Tibial nerve (tissue), 4 donors: ENCODE results near the gene SLC6A8. TPM values are rescaled to one million over a fixed set of nuclear protein-coding genes. Genes with fewer than 3 reads are reported as not detected.

Experiments
- DNase-seq, 2 donors: peaks; one replicate each; pipeline ENCODE4 v3.0.0-alpha.2; 2019; ENCODE audit warnings: low spot score in 2 of 2
- H3K27ac ChIP-seq, 4 donors: fragments of 200-600 bp; sonication (generic) in 3 of 4; one replicate each; pipeline ENCODE4 v1.5.1; 2017 to 2019; ENCODE audit warnings: mild to moderate bottlenecking in 1 of 4
- H3K27me3 ChIP-seq, 2 donors: fragments of 200-600 bp; sonication (generic) in 1 of 2; one replicate each; pipeline versions ENCODE4 v1.5.1 to v1.6.0; 2017 to 2019
- H3K36me3 ChIP-seq, 3 donors: fragments of 200-600 bp; sonication (generic); one replicate each; pipeline ENCODE4 v1.5.1; 2018 to 2019
- H3K4me1 ChIP-seq, 4 donors: fragments of 200-600 bp; sonication (generic) in 3 of 4; one replicate each; pipeline ENCODE4 v1.5.1; 2017 to 2019
- H3K4me3 ChIP-seq, 4 donors: fragments of 200-600 bp; sonication (generic) in 3 of 4; one replicate each; pipeline ENCODE4 v1.5.1; 2017 to 2019; ENCODE audit warnings: mild to moderate bottlenecking in 1 of 4, moderate library complexity in 1 of 4
- H3K9me3 ChIP-seq, 4 donors: fragments of 200-600 bp; sonication (generic) in 3 of 4; one replicate each; pipeline ENCODE4 v1.5.1; 2017 to 2019
- CTCF ChIP-seq, 5 experiments: fragments of 200-600 bp in 3 of 5; fragments of 450-650 bp in 2 of 5; sonication (generic) in 3 of 5; IDR thresholded peaks; one replicate each; pipeline ENCODE4 v1.5.1; 2016 to 2019; ENCODE audit warnings: antibody characterized with exemption in 5 of 5, mild to moderate bottlenecking in 3 of 5, moderate library complexity in 2 of 5
- EP300 ChIP-seq, 2 donors: sonication (generic); formaldehyde crosslinking; IDR thresholded peaks; one replicate each; pipeline ENCODE4 v1.6.1; 2017; ENCODE audit warnings: antibody characterized with exemption in 2 of 2, mild to moderate bottlenecking in 1 of 2
- POLR2A ChIP-seq, 2 donors: fragments of 450-650 bp; IDR thresholded peaks; one replicate each; pipeline ENCODE4 v1.6.1; 2017; ENCODE audit warnings: antibody characterized with exemption in 2 of 2, mild to moderate bottlenecking in 2 of 2, moderate library complexity in 2 of 2
- WGBS, 2 donors: methylation state at CpG; one replicate each; pipeline ENCODE4 v1.1.5; 2018; 5-methylcytosine and 5-hydroxymethylcytosine counted together
- total RNA-seq, 4 donors: library from RNA; depleted of rRNA; stranded (reverse); fragments of >200 nt; gene quantifications; one replicate each; pipeline ENCODE4 v1.1.0, GENCODE V29; 2016

The SLC6A8 gene
- total RNA-seq, 4 donors from 2014 or later = 14.4 to 26.7 (median 21.9) TPM

GRCh38 chrX:153685156-153685536, 2.6 kb upstream of the SLC6A8 start:
- H3K36me3 ChIP-seq = no peaks in the 10 kb centered on the region
- DNase-seq = no peak
- no peak overlapping the region for H3K4me3 ChIP-seq
- no peaks in the 10 kb centered on the region for H3K9me3 ChIP-seq
- no peaks in the 10 kb centered on the region for H3K27me3 ChIP-seq
- WGBS, 2 donors = 45 to 71% methylated on average over 6 to 17 of the region's 21 CpGs
- no peak for TF ChIP-seq POLR2A (IDR thresholded peaks at IDR 0.05)
- TF ChIP-seq EP300 (IDR thresholded peaks at IDR 0.05) = no peak
- no peak for TF ChIP-seq CTCF (IDR thresholded peaks at IDR 0.05)
- H3K27ac ChIP-seq = no peak overlapping the region
- peaks cover 0 to 10% (median 0%) of the 10 kb centered on the region in 4 donors for H3K4me1 ChIP-seq

- no peak overlapping the region for H3K4me3 ChIP-seq
- H3K27ac ChIP-seq = no peak overlapping the region
- no peak for DNase-seq
- 61 to 75% methylated on average over 16 to 24 of the region's 24 CpGs for WGBS, 2 donors
- H3K4me1 ChIP-seq = peaks cover 0 to 14% (median 0%) of the 10 kb centered on the region in 4 donors
- TF ChIP-seq EP300 (IDR thresholded peaks at IDR 0.05) = no peak
- TF ChIP-seq POLR2A (IDR thresholded peaks at IDR 0.05) = no peak
- TF ChIP-seq CTCF (IDR thresholded peaks at IDR 0.05) = no peak
- no peaks in the 10 kb centered on the region for H3K36me3 ChIP-seq
- no peaks in the 10 kb centered on the region for H3K27me3 ChIP-seq
- no peaks in the 10 kb centered on the region for H3K9me3 ChIP-seq
Observed at GRCh38 chrX:153685751-153686696, 1.7 kb upstream of the SLC6A8 start.

- no peak for TF ChIP-seq EP300 (IDR thresholded peaks at IDR 0.05)
- Histone ChIP-seq H3K36me3 (no peaks in the 10 kb centered on the region), H3K4me1 (peaks cover 0 to 14% (median 0%) of the 10 kb centered on the region in 4 donors), H3K9me3 (no peaks in the 10 kb centered on the region), H3K27ac (peak overlapping the region in 1 of 4 donors; percentile 75), H3K4me3 (no peak overlapping the region), H3K27me3 (no peaks in the 10 kb centered on the region)
- no peak for DNase-seq
- WGBS, 2 donors = 40 to 73% methylated on average over 3 to 9 of the region's 9 CpGs
Observed at GRCh38 chrX:153686711-153687110, 1.0 kb upstream of the SLC6A8 start.

GRCh38 chrX:153688071-153688470, 345 bp downstream of the SLC6A8 start:
- Histone ChIP-seq H3K27me3 (no peaks in the 10 kb centered on the region), H3K9me3 (no peaks in the 10 kb centered on the region), H3K4me3 (peak overlapping the region in 1 of 4 donors; percentile 64), H3K36me3 (no peaks in the 10 kb centered on the region), H3K4me1 (peaks cover 0 to 14% (median 0%) of the 10 kb centered on the region in 4 donors), H3K27ac (no peak overlapping the region)
- DNase-seq = no peak
- TF ChIP-seq EP300 (IDR thresholded peaks at IDR 0.05) (no peak), POLR2A (IDR thresholded peaks at IDR 0.05) (no peak), CTCF (IDR thresholded peaks at IDR 0.05) (no peak)
- WGBS, 2 donors = 2 to 39% methylated on average over 11 to 17 of the region's 69 CpGs

- Histone ChIP-seq H3K4me3 (peak overlapping the region in 3 of 4 donors; percentile 23 to 64 (median 39)), H3K27me3 (no peaks in the 10 kb centered on the region), H3K27ac (peak overlapping the region; percentile 36 to 88 (median 71)), H3K4me1 (peaks cover 0 to 14% (median 0%) of the 10 kb centered on the region in 4 donors), H3K36me3 (no peaks in the 10 kb centered on the region), H3K9me3 (no peaks in the 10 kb centered on the region)
- no peak for DNase-seq
- TF ChIP-seq POLR2A (IDR thresholded peaks at IDR 0.05) (no peak), EP300 (IDR thresholded peaks at IDR 0.05) (no peak)
- 35% methylated on average over 8 of the region's 57 CpGs; no CpG with 5 or more reads in 1 of the 2 donors for WGBS, 2 donors
Observed at GRCh38 chrX:153688506-153688905, 780 bp downstream of the SLC6A8 start.
